CD4-positive, CD25-positive, alpha-beta regulatory T cell (primary cell): Measurements from ENCODE around the gene MRGPRG. TPM values are rescaled to one million over a fixed set of nuclear protein-coding genes. Genes with fewer than 3 reads are reported as not detected.

Experiments used
- ATAC-seq, 2 donors: fragments of 150-1000 bp; cut with Tn5 transposase; one replicate each; pipeline ENCODE4 v1.10.0; 2021; ENCODE audit warnings: low read depth in 2 of 2, moderate number of reproducible peaks in 2 of 2, moderate library complexity in 1 of 2
- DNase-seq, 3 donors: peaks; one replicate each; pipeline versions ENCODE4 v3.0.0 to v3.0.0-alpha.2; 2012 to 2022; ENCODE audit warnings: mixed read lengths in 1 of 3
- H3K27ac ChIP-seq: one replicate; pipeline ENCODE4 v1.7.0; 2013; ENCODE audit warnings: mild to moderate bottlenecking, low read length; ENCODE audit not compliant: insufficient read depth, poor library complexity, severe bottlenecking
- H3K27me3 ChIP-seq: one replicate; pipeline ENCODE4 v1.7.0; 2013; ENCODE audit warnings: low read length; ENCODE audit not compliant: control insufficient read depth, insufficient read depth
- H3K36me3 ChIP-seq: one replicate; pipeline ENCODE4 v1.7.0; 2013; ENCODE audit warnings: mild to moderate bottlenecking, low read length, moderate library complexity; ENCODE audit not compliant: control insufficient read depth, insufficient read depth
- H3K4me1 ChIP-seq: 2 replicates; pipeline ENCODE4 v1.7.0; 2013; ENCODE audit warnings: mild to moderate bottlenecking, low read length; ENCODE audit not compliant: insufficient read depth, control insufficient read depth, poor library complexity, severe bottlenecking
- H3K4me3 ChIP-seq: one replicate; pipeline ENCODE4 v1.7.0; 2013; ENCODE audit warnings: low read depth, mild to moderate bottlenecking, low read length, moderate library complexity
- H3K9me3 ChIP-seq, 2 experiments: 1 replicate in 1 of 2; 2 replicates in 1 of 2; pipeline ENCODE4 v1.7.0; 2013; ENCODE audit warnings: low read length in 2 of 2, mild to moderate bottlenecking in 1 of 2, moderate library complexity in 1 of 2; ENCODE audit not compliant: control insufficient read depth in 2 of 2
- H3K27ac Mint-ChIP-seq, 3 donors: one replicate each; pipeline ENCODE4 v1.8.0; 2020 to 2022; ENCODE audit warnings: mild to moderate bottlenecking in 3 of 3, mixed read lengths in 3 of 3, moderate library complexity in 2 of 3
- H3K27me3 Mint-ChIP-seq: one replicate; pipeline ENCODE4 v1.8.0; 2022; ENCODE audit warnings: mild to moderate bottlenecking, mixed read lengths
- H3K36me3 Mint-ChIP-seq: one replicate; pipeline ENCODE4 v1.8.0; 2020; ENCODE audit warnings: mixed read lengths
- H3K4me1 Mint-ChIP-seq, 4 donors: one replicate each; pipeline ENCODE4 v1.8.0; 2020 to 2022; ENCODE audit warnings: mixed read lengths in 4 of 4, mild to moderate bottlenecking in 1 of 4
- H3K4me3 Mint-ChIP-seq, 4 donors: one replicate each; pipeline ENCODE4 v1.8.0; 2020 to 2022; ENCODE audit warnings: mild to moderate bottlenecking in 4 of 4, mixed read lengths in 4 of 4, moderate library complexity in 3 of 4
- H3K9me3 Mint-ChIP-seq, 7 donors: one replicate each; pipeline ENCODE4 v1.8.0; 2020 to 2022; ENCODE audit warnings: mixed read lengths in 7 of 7, mild to moderate bottlenecking in 3 of 7, moderate library complexity in 2 of 7
- polyA plus RNA-seq, 4 donors: library from polyadenylated mRNA; unstranded; fragments of 300-500 nt; fragmentation: Illumina TruSeq; gene quantifications; one replicate each; pipeline ENCODE4 v1.2.3, GENCODE V29; 2021
- total RNA-seq: library from RNA; stranded (reverse); gene quantifications from one replicate; pipeline ENCODE4 v1.2.3, GENCODE V29; 2022

The MRGPRG gene
- total and polyA plus RNA-seq, 5 donors from 2014 or later, result not detected

DNA sequence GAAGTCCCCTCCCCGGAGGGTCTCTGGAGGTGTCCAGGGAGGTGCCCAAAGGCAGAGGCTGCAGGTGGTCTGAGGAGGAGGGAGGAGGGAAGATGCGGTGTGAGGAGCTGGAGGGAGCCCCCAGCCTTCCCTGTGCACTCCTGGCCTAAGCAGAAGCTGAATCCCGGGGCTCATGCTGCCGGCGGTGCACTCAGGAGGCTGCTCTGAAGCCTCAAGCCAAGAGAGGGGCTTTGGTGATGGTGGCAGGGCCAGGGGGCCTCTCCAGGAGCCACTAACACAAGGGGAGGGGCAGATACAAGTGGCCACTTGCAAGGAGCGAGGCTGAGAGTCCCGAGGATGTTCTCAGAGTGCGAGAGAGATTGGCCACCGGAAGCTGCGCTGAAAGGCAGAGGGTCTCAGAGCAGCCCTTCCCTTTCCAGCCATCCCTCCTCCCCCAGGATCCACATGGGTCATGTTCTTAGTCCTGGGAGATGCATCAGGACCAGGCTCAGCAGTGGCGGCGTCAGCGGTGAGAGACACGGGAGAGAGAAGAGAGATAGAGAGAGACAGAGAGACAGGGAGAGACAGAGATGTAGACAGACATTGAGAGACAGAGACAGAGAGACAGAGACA lies 774 bp upstream of the MRGPRG start:
- no peaks in the 10 kb centered on the region for H3K4me1 ChIP-seq
- no peak for ATAC-seq
- no peak for DNase-seq
- H3K27me3 Mint-ChIP-seq, result no peaks in the 10 kb centered on the region
- no peak overlapping the region for H3K27ac ChIP-seq
- H3K36me3 Mint-ChIP-seq, result no peaks in the 10 kb centered on the region
- H3K4me1 Mint-ChIP-seq, result peaks cover 0 to 11% (median 0%) of the 10 kb centered on the region in 4 donors
- H3K27me3 ChIP-seq, result no peaks in the 10 kb centered on the region
- no peak overlapping the region for H3K4me3 Mint-ChIP-seq
- no peaks in the 10 kb centered on the region for H3K9me3 ChIP-seq
- no peaks in the 10 kb centered on the region for H3K9me3 Mint-ChIP-seq
- no peak overlapping the region for H3K4me3 ChIP-seq
- peak overlapping the region in 1 of 3 donors; percentile 54 for H3K27ac Mint-ChIP-seq
- H3K36me3 ChIP-seq, result no peaks in the 10 kb centered on the region

DNA sequence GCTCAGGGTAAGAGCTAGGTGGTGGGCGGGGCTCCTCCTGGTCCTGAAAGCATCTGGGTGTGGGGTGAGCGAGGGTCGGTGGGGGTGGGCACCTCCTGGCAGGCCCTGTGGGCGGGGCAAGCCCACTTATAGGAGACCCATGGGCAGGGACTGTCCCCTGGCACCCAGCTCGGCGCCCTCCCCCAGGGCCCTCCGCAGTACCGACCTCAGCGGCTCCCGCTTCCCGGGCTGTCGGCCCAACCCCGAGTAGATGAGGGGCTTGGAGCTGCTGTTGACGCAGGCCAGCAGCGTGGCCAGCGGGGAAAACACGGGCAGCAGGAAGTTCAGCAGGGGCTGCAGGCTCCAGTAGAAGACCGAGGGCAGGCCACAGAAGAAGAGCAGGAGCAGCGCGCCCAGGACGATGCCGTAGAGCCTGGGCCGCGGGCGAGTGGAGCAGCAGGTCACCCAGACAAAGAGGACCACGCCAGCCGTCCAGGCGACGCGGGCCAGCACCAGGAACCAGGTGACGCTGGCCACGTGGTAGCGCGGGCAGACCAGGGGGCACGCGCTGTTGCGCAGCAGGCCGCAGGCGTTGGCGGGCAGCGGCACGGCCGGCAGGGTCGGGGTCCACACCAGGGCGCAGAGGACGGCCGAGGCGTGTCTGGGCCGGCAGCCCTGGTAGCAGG lies 663 bp downstream of the MRGPRG start:
- H3K4me1 Mint-ChIP-seq, result peaks cover 0 to 6% (median 0%) of the 10 kb centered on the region in 4 donors
- no peaks in the 10 kb centered on the region for H3K36me3 Mint-ChIP-seq
- H3K27me3 ChIP-seq, result no peaks in the 10 kb centered on the region
- H3K36me3 ChIP-seq, result no peaks in the 10 kb centered on the region
- H3K27ac ChIP-seq, result no peak overlapping the region
- DNase-seq, result no peak
- no peaks in the 10 kb centered on the region for H3K4me1 ChIP-seq
- H3K9me3 Mint-ChIP-seq, result no peaks in the 10 kb centered on the region
- no peaks in the 10 kb centered on the region for H3K9me3 ChIP-seq
- no peak overlapping the region for H3K4me3 Mint-ChIP-seq
- H3K4me3 ChIP-seq, result no peak overlapping the region
- H3K27ac Mint-ChIP-seq, result no peak overlapping the region
- ATAC-seq, result no peak
- H3K27me3 Mint-ChIP-seq, result peaks cover 9% of the 10 kb centered on the region

DNA sequence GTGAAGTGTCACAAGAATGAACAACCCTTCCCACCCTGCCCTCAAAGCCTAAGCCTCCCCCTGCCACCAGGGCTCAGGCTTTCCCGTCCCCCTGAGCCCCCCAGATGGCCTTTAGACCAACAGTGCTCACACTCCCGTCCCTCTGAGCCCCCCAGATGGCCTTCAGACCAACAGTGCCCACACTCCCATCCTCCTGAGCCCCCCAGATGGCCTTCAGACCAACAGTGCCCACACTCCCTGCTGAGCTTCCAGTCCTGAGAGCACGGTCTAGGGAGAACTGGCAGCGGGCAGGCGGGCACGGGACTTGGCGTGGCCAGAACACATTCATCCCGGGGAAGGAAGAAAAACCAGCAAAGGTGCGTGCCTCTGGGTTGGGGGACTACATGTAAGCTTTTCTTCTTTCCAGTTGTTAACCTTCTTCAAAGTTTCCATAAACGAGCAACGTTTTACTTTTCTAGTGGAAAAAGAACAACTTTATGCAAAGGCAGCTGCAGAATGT lies 2.5 kb downstream of the MRGPRG start:
- Mint-ChIP-seq H3K9me3 (peaks cover 0 to 9% (median 0%) of the 10 kb centered on the region in 7 donors), H3K27me3 (peaks cover 9% of the 10 kb centered on the region), H3K4me1 (peaks cover 0 to 4% (median 0%) of the 10 kb centered on the region in 4 donors), H3K36me3 (peaks cover 4% of the 10 kb centered on the region), H3K4me3 (no peak overlapping the region), H3K27ac (no peak overlapping the region)
- Histone ChIP-seq H3K27me3 (no peaks in the 10 kb centered on the region), H3K36me3 (no peaks in the 10 kb centered on the region), H3K27ac (no peak overlapping the region), H3K4me1 (no peaks in the 10 kb centered on the region), H3K9me3 (peaks cover 0 to 2% of the 10 kb centered on the region in 2 experiments), H3K4me3 (no peak overlapping the region)
- DNase-seq, result no peak
- ATAC-seq, result no peak

DNA sequence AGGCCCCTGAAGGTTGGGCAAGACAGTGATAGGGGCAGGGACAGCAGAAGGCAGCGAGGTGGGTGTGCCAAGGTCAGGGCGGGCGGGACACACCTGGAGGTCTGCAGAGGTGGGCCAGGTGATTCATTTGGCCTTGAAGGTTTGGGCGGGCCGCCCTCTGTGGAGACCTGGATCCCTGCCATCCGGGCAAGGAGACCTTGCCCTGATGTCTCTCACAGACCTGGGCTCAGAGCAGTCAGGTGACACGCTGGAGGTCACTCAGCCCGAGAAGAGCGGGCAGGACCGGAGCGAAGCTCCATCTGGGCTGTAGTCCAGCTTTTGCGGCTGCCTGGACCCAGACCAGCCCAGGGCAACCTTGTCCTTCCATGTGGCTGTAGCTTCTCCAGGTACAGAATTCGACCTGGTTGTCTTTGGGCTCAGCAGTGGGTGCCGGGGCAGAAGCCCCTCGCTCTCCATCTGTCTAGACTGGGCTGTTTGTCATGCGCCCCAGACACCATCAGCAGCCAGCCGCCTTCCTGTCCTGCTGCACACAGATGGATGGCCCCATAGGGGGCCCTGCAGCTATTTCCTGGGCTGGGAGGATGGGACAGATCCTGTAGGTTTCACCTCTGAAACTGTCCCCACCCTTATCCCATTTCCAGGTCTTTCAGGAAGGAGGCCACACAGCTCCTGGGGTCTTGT lies 3.1 kb downstream of the MRGPRG start:
- Mint-ChIP-seq H3K27ac (no peak overlapping the region), H3K27me3 (peaks cover 9% of the 10 kb centered on the region), H3K36me3 (peaks cover 4% of the 10 kb centered on the region), H3K4me1 (peaks cover 0 to 4% (median 0%) of the 10 kb centered on the region in 4 donors), H3K4me3 (no peak overlapping the region), H3K9me3 (peaks cover 0 to 10% (median 0%) of the 10 kb centered on the region in 7 donors)
- ATAC-seq, result no peak
- no peak for DNase-seq
- Histone ChIP-seq H3K27me3 (no peaks in the 10 kb centered on the region), H3K4me3 (no peak overlapping the region), H3K9me3 (peaks cover 0 to 5% of the 10 kb centered on the region in 2 experiments), H3K4me1 (no peaks in the 10 kb centered on the region), H3K36me3 (no peaks in the 10 kb centered on the region), H3K27ac (no peak overlapping the region)

DNA sequence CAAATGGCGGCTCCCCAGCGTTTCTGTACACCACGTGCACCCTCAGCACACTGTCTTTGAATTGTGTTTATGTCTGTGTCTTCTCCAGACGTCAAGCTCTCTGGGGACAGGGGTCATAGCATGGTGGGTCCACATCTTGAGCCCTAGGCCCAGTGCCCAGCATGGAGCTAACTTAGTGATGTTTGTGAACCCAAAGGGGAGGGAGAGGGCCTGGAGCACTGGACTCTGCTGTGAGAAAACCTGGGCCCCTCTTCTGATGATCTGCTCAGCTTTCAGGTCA lies 4.3 kb downstream of the MRGPRG start:
- no peak for ATAC-seq
- Mint-ChIP-seq H3K4me3 (no peak overlapping the region), H3K9me3 (peaks cover 0 to 10% (median 0%) of the 10 kb centered on the region in 7 donors), H3K36me3 (peaks cover 4% of the 10 kb centered on the region), H3K27me3 (peaks cover 9% of the 10 kb centered on the region), H3K4me1 (peaks cover 0 to 4% (median 0%) of the 10 kb centered on the region in 4 donors), H3K27ac (no peak overlapping the region)
- Histone ChIP-seq H3K9me3 (peaks cover 0 to 5% of the 10 kb centered on the region in 2 experiments), H3K27ac (no peak overlapping the region), H3K4me1 (no peaks in the 10 kb centered on the region), H3K27me3 (no peaks in the 10 kb centered on the region), H3K36me3 (no peaks in the 10 kb centered on the region), H3K4me3 (no peak overlapping the region)
- no peak for DNase-seq

DNA sequence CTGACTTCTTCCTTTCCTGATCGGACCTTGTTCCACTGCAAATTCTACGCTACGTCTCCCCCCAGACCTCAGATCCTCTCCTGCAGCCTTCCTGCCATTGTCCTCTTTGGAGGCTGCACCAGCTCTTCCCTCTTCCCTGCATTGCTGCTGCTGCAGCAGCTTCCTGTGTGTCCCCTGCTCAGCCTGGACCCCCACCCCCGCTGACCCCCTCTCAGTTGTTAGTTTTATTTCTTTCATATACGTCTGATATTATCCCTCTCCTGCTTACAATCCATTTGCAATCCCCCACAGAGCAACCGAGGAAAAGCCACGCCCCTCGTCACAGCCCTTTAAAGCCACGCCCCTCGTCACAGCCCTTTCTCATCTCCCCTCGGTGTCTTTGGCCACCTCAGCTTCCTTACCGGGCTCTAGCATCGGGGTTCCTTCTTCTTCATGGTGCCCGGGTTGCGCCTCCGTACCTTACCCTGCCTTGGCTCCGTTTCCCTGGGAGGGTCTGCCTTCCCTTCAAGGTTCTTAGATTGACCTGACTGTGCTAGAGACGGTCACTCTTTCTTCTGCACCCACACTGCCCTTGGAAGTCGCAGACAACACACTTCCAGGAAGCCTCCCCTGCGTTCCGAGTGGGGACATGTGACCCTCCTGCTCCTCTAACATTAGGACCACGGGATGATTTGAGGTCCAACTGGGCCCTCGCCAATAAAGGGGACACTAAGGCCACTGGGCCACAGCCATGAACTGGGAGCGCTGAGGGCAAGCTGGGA lies 4.8 kb downstream of the MRGPRG start:
- no peak for DNase-seq
- peaks cover 15% of the 10 kb centered on the region for H3K27me3 Mint-ChIP-seq
- peaks cover 4% of the 10 kb centered on the region for H3K36me3 Mint-ChIP-seq

DNA sequence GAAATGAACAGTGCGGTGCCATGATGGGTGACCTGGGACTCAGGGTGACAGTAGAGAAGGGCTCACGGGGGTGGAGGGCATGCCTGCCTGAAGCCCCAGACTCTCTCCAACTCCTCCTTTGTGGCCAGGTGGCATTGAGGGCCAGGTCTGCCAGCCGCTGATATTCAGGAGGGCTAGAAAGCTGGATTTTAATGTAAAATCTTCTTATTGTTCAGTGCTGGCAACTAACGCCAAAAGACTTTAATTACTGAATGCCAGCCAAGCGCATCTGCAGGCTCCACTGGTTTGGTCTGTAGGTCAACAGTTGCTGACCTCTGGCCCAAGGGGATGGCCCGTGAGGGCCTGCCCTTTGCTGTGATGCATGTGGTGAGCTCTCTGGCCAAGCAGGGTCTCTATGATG lies 10.3 kb downstream of the MRGPRG start:
- Mint-ChIP-seq H3K36me3 (peaks cover 4% of the 10 kb centered on the region), H3K4me3 (no peak overlapping the region), H3K9me3 (peaks cover 0 to 10% (median 0%) of the 10 kb centered on the region in 7 donors), H3K4me1 (peaks cover 0 to 2% (median 0%) of the 10 kb centered on the region in 4 donors), H3K27ac (no peak overlapping the region), H3K27me3 (peaks cover 16% of the 10 kb centered on the region)
- Histone ChIP-seq H3K4me1 (no peaks in the 10 kb centered on the region), H3K4me3 (no peak overlapping the region), H3K9me3 (peaks cover 0 to 5% of the 10 kb centered on the region in 2 experiments), H3K36me3 (no peaks in the 10 kb centered on the region), H3K27me3 (no peaks in the 10 kb centered on the region), H3K27ac (no peak overlapping the region)
- DNase-seq (no peak), ATAC-seq (no peak)

More for the DNA sequence above, 4.8 kb downstream of the MRGPRG start:
- H3K4me1 Mint-ChIP-seq, result peaks cover 0 to 4% (median 0%) of the 10 kb centered on the region in 4 donors
- no peak overlapping the region for H3K27ac ChIP-seq
- peaks cover 0 to 5% of the 10 kb centered on the region in 2 experiments for H3K9me3 ChIP-seq
- H3K27me3 ChIP-seq, result no peaks in the 10 kb centered on the region
- no peaks in the 10 kb centered on the region for H3K4me1 ChIP-seq
- H3K36me3 ChIP-seq, result no peaks in the 10 kb centered on the region
- no peak overlapping the region for H3K4me3 ChIP-seq
- no peak overlapping the region for H3K27ac Mint-ChIP-seq
- H3K4me3 Mint-ChIP-seq, result no peak overlapping the region
- no peak for ATAC-seq
- H3K9me3 Mint-ChIP-seq, result peaks cover 0 to 10% (median 0%) of the 10 kb centered on the region in 7 donors
